H1 (cell line): ENCODE data around the gene BPGM. TPM values are rescaled to one million over a fixed set of nuclear protein-coding genes. Genes with fewer than 3 reads are reported as not detected.

ENCODE experiments used
- CTCF ChIA-PET: fragments of 300-600 bp; sonication (Branson Sonifier 250); formaldehyde crosslinking; loops from one replicate; lab custom pipeline; 2021; ENCODE audit not compliant: partially characterized antibody; lab: Charles Lee
- POLR2A ChIA-PET: fragments of 300-600 bp; sonication (Branson Sonifier 250); formaldehyde crosslinking; loops from one replicate; lab custom pipeline; 2021; ENCODE audit warnings: inconsistent platforms; ENCODE audit not compliant: partially characterized antibody; lab: Charles Lee
- DNase-seq, 2 experiments: peaks; one replicate each; pipeline versions ENCODE4 v3.0.0 to v3.0.0-alpha.2; 2010 to 2022; ENCODE audit warnings: low spot score in 2 of 2, low read depth in 1 of 2, mixed read lengths in 1 of 2
- FAIRE-seq: peaks from 2 replicates; lab custom pipeline; 2011; peaks lifted over from hg19 to GRCh38; lab: Jason Lieb, UNC
- H2AFZ ChIP-seq: 2 replicates; pipeline ENCODE4 v1.8.1; 2012; ENCODE audit warnings: low read length, inconsistent platforms
- H2AK5ac ChIP-seq: 2 replicates; pipeline ENCODE4 v1.6.1; 2013; ENCODE audit warnings: low read depth, low read length
- H2BK120ac ChIP-seq: replicated peaks from 2 replicates; pipeline ENCODE3; 2013; ENCODE audit warnings: low read depth, low read length, inconsistent platforms
- H2BK12ac ChIP-seq: 2 replicates; pipeline ENCODE4 v1.6.1; 2013; ENCODE audit warnings: low read depth, low read length
- H2BK15ac ChIP-seq: 2 replicates; pipeline ENCODE4 v1.6.1; 2013; ENCODE audit warnings: low read length
- H2BK20ac ChIP-seq: 2 replicates; pipeline ENCODE4 v1.6.1; 2013; ENCODE audit warnings: low read length
- H2BK5ac ChIP-seq: 2 replicates; pipeline ENCODE4 v1.6.1; 2013; ENCODE audit warnings: low read depth, low read length
- H3K14ac ChIP-seq: 2 replicates; pipeline ENCODE4 v1.6.1; 2013; ENCODE audit warnings: inconsistent platforms; ENCODE audit not compliant: insufficient read length
- H3K18ac ChIP-seq: 2 replicates; pipeline ENCODE4 v1.6.1; 2013; ENCODE audit warnings: low read length; ENCODE audit errors: extremely low read depth
- H3K23ac ChIP-seq: 2 replicates; pipeline ENCODE4 v1.6.1; 2013; ENCODE audit warnings: inconsistent platforms; ENCODE audit not compliant: insufficient read length
- H3K23me2 ChIP-seq: 2 replicates; pipeline ENCODE4 v1.6.1; 2013; ENCODE audit warnings: low read depth, low read length
- H3K27ac ChIP-seq: 2 replicates; pipeline ENCODE4 v1.6.1; 2011; ENCODE audit warnings: low read depth, low read length, inconsistent platforms
- H3K27me3 ChIP-seq, 4 experiments: replicated peaks in 1 of 4; 1 replicate in 1 of 4; 2 replicates in 3 of 4; pipeline versions ENCODE4 v1.6.1 to v1.8.1; 2011 to 2013; ENCODE audit warnings: low read length in 3 of 4, mild to moderate bottlenecking in 3 of 4, inconsistent platforms in 2 of 4, mixed read lengths in 2 of 4, moderate library complexity in 1 of 4; ENCODE audit not compliant: control insufficient read depth in 3 of 4, insufficient read depth in 3 of 4; ENCODE audit errors: extremely low read depth in 1 of 4
- H3K36me3 ChIP-seq, 4 experiments: 2 replicates each; pipeline versions ENCODE4 v1.6.1 to v1.8.1; 2011 to 2013; ENCODE audit warnings: mild to moderate bottlenecking in 4 of 4, low read length in 3 of 4, moderate library complexity in 2 of 4, control low read depth in 1 of 4, inconsistent platforms in 1 of 4; ENCODE audit not compliant: insufficient read depth in 4 of 4, control insufficient read depth in 2 of 4
- H3K4ac ChIP-seq: replicated peaks from 2 replicates; pipeline ENCODE3; 2013; ENCODE audit warnings: low read length, low read depth, mixed read lengths, inconsistent platforms; ENCODE audit not compliant: insufficient read length
- H3K4me1 ChIP-seq, 4 experiments: replicated peaks in 1 of 4; 1 replicate in 1 of 4; 2 replicates in 3 of 4; pipeline versions ENCODE4 v1.6.1 to v1.8.1; 2011 to 2013; ENCODE audit warnings: low read length in 3 of 4, inconsistent platforms in 2 of 4, mixed read lengths in 1 of 4; ENCODE audit not compliant: insufficient read depth in 4 of 4, control insufficient read depth in 3 of 4
- H3K4me2 ChIP-seq, 2 experiments: 2 replicates each; pipeline versions ENCODE4 v1.6.1 to v1.8.1; 2011 to 2013; ENCODE audit warnings: low read depth in 2 of 2, low read length in 2 of 2, control low read depth in 1 of 2, inconsistent platforms in 1 of 2, mild to moderate bottlenecking in 1 of 2; ENCODE audit not compliant: insufficient read depth in 1 of 2
- H3K4me3 ChIP-seq, 4 experiments: fragments of 200-600, 300-600 bp in 1 of 4; sonication (generic), shearing (Covaris generic), sonication (Bioruptor Twin) in 1 of 4; 2 replicates each; pipeline versions ENCODE4 v1.5.1 to v1.8.1; 2011 to 2016; ENCODE audit warnings: low read length in 4 of 4, low read depth in 3 of 4, control low read depth in 2 of 4, inconsistent platforms in 2 of 4, mild to moderate bottlenecking in 2 of 4, mixed read lengths in 1 of 4, moderate library complexity in 1 of 4; ENCODE audit not compliant: insufficient read depth in 2 of 4; ENCODE audit errors: extremely low read depth in 1 of 4
- H3K56ac ChIP-seq: replicated peaks from 2 replicates; pipeline ENCODE3; 2013; ENCODE audit warnings: low read depth, mild to moderate bottlenecking, mixed read lengths, low read length, inconsistent platforms; ENCODE audit not compliant: insufficient read length
- H3K79me1 ChIP-seq: 2 replicates; pipeline ENCODE4 v1.6.1; 2013; ENCODE audit warnings: low read depth, low read length, control low read depth
- H3K79me2 ChIP-seq, 2 experiments: 2 replicates each; pipeline versions ENCODE4 v1.6.1 to v1.8.1; 2012 to 2013; ENCODE audit warnings: low read length in 2 of 2, mild to moderate bottlenecking in 2 of 2, inconsistent platforms in 1 of 2; ENCODE audit not compliant: insufficient read depth in 2 of 2, control insufficient read depth in 1 of 2
- H3K9ac ChIP-seq, 4 experiments: replicated peaks in 1 of 4; 1 replicate in 1 of 4; 2 replicates in 3 of 4; pipeline versions ENCODE4 v1.6.1 to v1.8.1; 2011 to 2013; ENCODE audit warnings: low read depth in 3 of 4, low read length in 3 of 4, control low read depth in 2 of 4, mild to moderate bottlenecking in 2 of 4, moderate library complexity in 2 of 4, inconsistent platforms in 1 of 4; ENCODE audit errors: extremely low read depth in 1 of 4
- H3K9me3 ChIP-seq, 2 experiments: 2 replicates each; pipeline versions ENCODE4 v1.6.1 to v1.8.1; 2012 to 2013; ENCODE audit warnings: mild to moderate bottlenecking in 2 of 2, moderate library complexity in 2 of 2, control low read depth in 1 of 2, inconsistent platforms in 1 of 2, low read depth in 1 of 2, low read length in 1 of 2, mixed read lengths in 1 of 2; ENCODE audit not compliant: insufficient read depth in 2 of 2
- H4K20me1 ChIP-seq, 2 experiments: replicated peaks in 1 of 2; 2 replicates each; pipeline versions ENCODE3 to v1.8.1; 2011 to 2013; ENCODE audit warnings: inconsistent platforms in 2 of 2, low read length in 2 of 2, mild to moderate bottlenecking in 1 of 2; ENCODE audit not compliant: insufficient read depth in 2 of 2, control insufficient read depth in 1 of 2
- H4K5ac ChIP-seq: 2 replicates; pipeline ENCODE4 v1.6.1; 2013; ENCODE audit warnings: low read length, low read depth, mixed read lengths, inconsistent platforms; ENCODE audit not compliant: insufficient read length
- H4K8ac ChIP-seq: 2 replicates; pipeline ENCODE4 v1.8.0; 2013; ENCODE audit warnings: mild to moderate bottlenecking, moderate library complexity, low read length, inconsistent platforms; ENCODE audit not compliant: insufficient read depth; ENCODE audit errors: extremely low read depth
- H4K91ac ChIP-seq: replicated peaks from 2 replicates; pipeline ENCODE3; 2013; ENCODE audit warnings: low read length, mixed read lengths, inconsistent platforms; ENCODE audit not compliant: insufficient read length
- CBX8 ChIP-seq: fragments of 300-800, 300-1000 bp; sonication (generic); IDR thresholded peaks from 2 replicates; pipeline ENCODE4 v1.7.1; 2016; ENCODE audit warnings: low read depth, low read length, borderline replicate concordance
- CHD1 ChIP-seq: IDR thresholded peaks from 2 replicates; pipeline ENCODE4 v1.6.1; 2012; ENCODE audit warnings: low read depth, low read length, improper control_type of control experiment
- HDAC2 ChIP-seq, 2 experiments: fragments of 300-600 bp in 1 of 2; sonication (generic) in 1 of 2; IDR thresholded peaks; 2 replicates each; pipeline ENCODE4 v1.6.1; 2011 to 2012; ENCODE audit warnings: low read depth in 2 of 2, low read length in 2 of 2, mild to moderate bottlenecking in 2 of 2, moderate library complexity in 2 of 2, borderline replicate concordance in 1 of 2, inconsistent platforms in 1 of 2
- JUND ChIP-seq: IDR thresholded peaks from 2 replicates; pipeline ENCODE4 v1.6.1; 2011; ENCODE audit warnings: mild to moderate bottlenecking, improper control_type of control experiment, low read length
- SP1 ChIP-seq: IDR thresholded peaks from 2 replicates; pipeline ENCODE4 v1.6.1; 2011; ENCODE audit warnings: low read depth, low read length
- TBP ChIP-seq: IDR thresholded peaks from 2 replicates; pipeline ENCODE4 v1.6.1; 2011; ENCODE audit warnings: low read depth, low read length, improper control_type of control experiment
- TEAD4 ChIP-seq: IDR thresholded peaks from 2 replicates; pipeline ENCODE4 v1.6.1; 2012; ENCODE audit warnings: low read depth, low read length, inconsistent platforms, mixed read lengths
- WGBS, 2 experiments: shearing (Covaris generic) in 1 of 2; methylation state at CpG; one replicate each; pipeline versions ENCODE4 v1.1.6 to v1.1.7; 2013 to 2015; ENCODE audit warnings: low lambda C conversion rate in 2 of 2, mixed read lengths in 2 of 2, inconsistent platforms in 1 of 2, low coverage in 1 of 2, missing lambda C conversion rate in 1 of 2; ENCODE audit not compliant: insufficient replicate concordance in 2 of 2, insufficient coverage in 1 of 2, insufficient read length in 1 of 2; ENCODE audit errors: extremely low coverage in 1 of 2, missing lambda C conversion rate in 1 of 2; 5-methylcytosine and 5-hydroxymethylcytosine counted together
- long read RNA-seq, 2 experiments: library from RNA in 1 of 2; library from capped mRNA in 1 of 2; stranded (forward); transcript quantifications; one replicate each; pipeline ENCODE4 v2.0.0, GENCODE V29; 2021; ENCODE audit warnings: inconsistent platforms in 1 of 2
- polyA minus RNA-seq, 3 experiments: library from RNA; depleted of rRNA, polyadenylated mRNA; stranded (reverse); fragments of >200 nt; gene quantifications; 1 replicate in 2 of 3; 2 replicates in 1 of 3; pipeline ENCODE4 v1.2.3, GENCODE V29; 2011
- polyA plus RNA-seq, 7 experiments: library from polyadenylated mRNA; depleted of rRNA in 3 of 7; stranded (reverse) in 5 of 7; unstranded in 2 of 7; fragments of >200 nt in 5 of 7; fragments of 200-250 nt in 2 of 7; gene quantifications; 1 replicate in 5 of 7; 2 replicates in 1 of 7; 4 replicates in 1 of 7; pipeline versions ENCODE4 v1.2.1 to v1.2.3, GENCODE V29; 2011 to 2013; ENCODE audit warnings: missing spikeins in 2 of 7, mixed read lengths in 2 of 7
- total RNA-seq: library from RNA; stranded (reverse); fragmentation: NEBNext Ultra II Directional; extraction: Animal tissue kit (Norgen Biotek cat#: 25700); gene quantifications from 2 replicates; pipeline ENCODE4 v1.2.1, GENCODE V29; 2021

The BPGM gene
- total RNA-seq (15.3 and 17.4 TPM in 2 replicates), polyA plus RNA-seq (2011; rRNA removed) (5.6 and 9.7 TPM in 2 replicates), polyA minus RNA-seq (2011; rRNA and poly(A)+ RNA removed) (7.5 and 8.9 TPM in 2 replicates)
- 16.0 TPM for polyA plus RNA-seq (2011; cell fraction: cytosol; rRNA removed)
- 3.0 TPM for polyA plus RNA-seq (2011; cell fraction: nucleus; rRNA removed)
- polyA plus RNA-seq (2012, experiment 1 of 2): 10.6 to 15.1 TPM (median 12.4 TPM) in 4 replicates
- 3.0 TPM for polyA plus RNA-seq (2012, experiment 2 of 2)
- 12.6 TPM for polyA plus RNA-seq (2013, experiment 1 of 2)
- 12.1 TPM for polyA plus RNA-seq (2013, experiment 2 of 2)
- polyA minus RNA-seq (2011; cell fraction: cytosol; rRNA and poly(A)+ RNA removed): 3.4 TPM
- polyA minus RNA-seq (2011; cell fraction: nucleus; rRNA and poly(A)+ RNA removed): 5.4 TPM
- long read RNA-seq, experiment 1, transcript BPGM-201 (3 exons, 1,753 nt): major isoform, 8 of 18 reads
- long read RNA-seq, experiment 1, partial matches to known transcripts: 6 of 18 reads
- long read RNA-seq, experiment 1, other reads (novel, unspliced or antisense): 3 of 18 reads
- long read RNA-seq, experiment 2, transcript BPGM-201 (3 exons, 1,753 nt): major isoform, 55 of 75 reads
- long read RNA-seq, experiment 2, partial matches to known transcripts: 17 of 75 reads
- long read RNA-seq, experiment 2, other reads (novel, unspliced or antisense): 3 of 75 reads

- H2BK120ac ChIP-seq: no peak within 1 kb of the TSS
- TF ChIP-seq JUND: no peak
- no peak for TF ChIP-seq CHD1
- TF ChIP-seq CBX8: no peak
- TF ChIP-seq SP1: peak; percentile 97
- TF ChIP-seq TEAD4: no peak
- no peak for TF ChIP-seq HDAC2 (IDR thresholded peaks at IDR 0.05; ENCODE audit: borderline replicate concordance in 1 of 2, low read depth in 2 of 2, low read length in 2 of 2)
- peak; percentile 96 for TF ChIP-seq TBP
Observed at GRCh38 chr7:134646425-134647305, at the start of gene BPGM. Gene BPGM (plus strand): TSS chr7:134646853. CDS start chr7:134661508, 14,655 bp downstream.

More at GRCh38 chr7:134646425-134647305, at the start of gene BPGM:
- Histone ChIP-seq H4K8ac (peak within 1 kb of the TSS; percentile 58; the same call in 1 of the 2 replicates), H3K79me2 (0 out of 4 replicates have a peak, but pooled peaks cover 0 to 5% of the 10 kb centered on the region in 2 experiments), H3K9ac (peak within 1 kb of the TSS; percentile 50 to 88 (median 59)), H3K14ac (no peak within 1 kb of the TSS), H3K27me3 (no peaks in the 10 kb centered on the region), H3K4me2 (peak within 1 kb of the TSS; percentile 70 to 77), H3K23me2 (peaks cover 6% of the 10 kb centered on the region; the same call in 1 of the 2 replicates), H3K36me3 (no peaks in the 10 kb centered on the region), H3K4me1 (0 out of 7 replicates have a peak, but pooled peaks cover 0 to 3% (median under 1%) of the 10 kb centered on the region in 4 experiments), H4K5ac (no peak within 1 kb of the TSS), H4K20me1 (peaks cover 0 to 1% of the 10 kb centered on the region in 2 experiments), H3K27ac (no peak within 1 kb of the TSS), H3K56ac (no peak within 1 kb of the TSS), H2BK5ac (no peak within 1 kb of the TSS), H3K4ac (no peak within 1 kb of the TSS), H2AFZ (peak within 1 kb of the TSS; percentile 64), H3K18ac (no peak within 1 kb of the TSS), H3K79me1 (no peaks in the 10 kb centered on the region; the same call in 1 of the 2 replicates), H3K23ac (no peak within 1 kb of the TSS), H2BK12ac (no peak within 1 kb of the TSS), H3K4me3 (peak within 1 kb of the TSS; percentile 72 to 91 (median 86)), H2BK15ac (no peak within 1 kb of the TSS), H2BK20ac (no peak within 1 kb of the TSS), H4K91ac (no peak within 1 kb of the TSS), H3K9me3 (no peaks in the 10 kb centered on the region), H2AK5ac (no peak within 1 kb of the TSS)
- POLR2A ChIA-PET: interaction anchor here (0.6 to 4.2 kb wide), 14 partner anchors 11 to 107 kb away, joined by 3 to 16 read pairs (median 3); no protein-coding TSS in a partner anchor
- peak; percentile 94 to 99 for DNase-seq
- CTCF ChIA-PET: interaction anchor here (0.6 to 10.2 kb wide), 21 partner anchors 11 to 866 kb away, joined by 3 to 108 read pairs (median 4); no protein-coding TSS in a partner anchor
- peak; percentile 96 for FAIRE-seq
- whole genome bisulfite sequencing, 2 experiments: 1% methylated on average over 36 of the region's 36 CpGs; no CpG with 5 or more reads in 1 of the 2 experiments
